Keratinocyte (primary cell): ENCODE data around the gene EIF3A.

Experiments used
- EZH2 ChIP-seq: IDR thresholded peaks from one replicate; pipeline ENCODE4 v1.6.1; 2012; ENCODE audit warnings: inconsistent platforms, mild to moderate bottlenecking, low read length, moderate library complexity
- TF ChIP-seq, protein P1 (sequence below), 3 experiments: IDR thresholded peaks in 1 of 3; conservative IDR thresholded peaks in 1 of 3; optimal IDR thresholded peaks in 1 of 3; 2 replicates in 2 of 3; 3 replicates in 1 of 3; pipeline versions ENCODE3 to v1.5.1; 2011; ENCODE audit warnings: low read length in 3 of 3, mild to moderate bottlenecking in 3 of 3, moderate library complexity in 2 of 3, control low read depth in 1 of 3, inconsistent platforms in 1 of 3; ENCODE audit not compliant: insufficient read depth in 2 of 3; ENCODE audit errors: extremely low read depth in 1 of 3

DNA sequence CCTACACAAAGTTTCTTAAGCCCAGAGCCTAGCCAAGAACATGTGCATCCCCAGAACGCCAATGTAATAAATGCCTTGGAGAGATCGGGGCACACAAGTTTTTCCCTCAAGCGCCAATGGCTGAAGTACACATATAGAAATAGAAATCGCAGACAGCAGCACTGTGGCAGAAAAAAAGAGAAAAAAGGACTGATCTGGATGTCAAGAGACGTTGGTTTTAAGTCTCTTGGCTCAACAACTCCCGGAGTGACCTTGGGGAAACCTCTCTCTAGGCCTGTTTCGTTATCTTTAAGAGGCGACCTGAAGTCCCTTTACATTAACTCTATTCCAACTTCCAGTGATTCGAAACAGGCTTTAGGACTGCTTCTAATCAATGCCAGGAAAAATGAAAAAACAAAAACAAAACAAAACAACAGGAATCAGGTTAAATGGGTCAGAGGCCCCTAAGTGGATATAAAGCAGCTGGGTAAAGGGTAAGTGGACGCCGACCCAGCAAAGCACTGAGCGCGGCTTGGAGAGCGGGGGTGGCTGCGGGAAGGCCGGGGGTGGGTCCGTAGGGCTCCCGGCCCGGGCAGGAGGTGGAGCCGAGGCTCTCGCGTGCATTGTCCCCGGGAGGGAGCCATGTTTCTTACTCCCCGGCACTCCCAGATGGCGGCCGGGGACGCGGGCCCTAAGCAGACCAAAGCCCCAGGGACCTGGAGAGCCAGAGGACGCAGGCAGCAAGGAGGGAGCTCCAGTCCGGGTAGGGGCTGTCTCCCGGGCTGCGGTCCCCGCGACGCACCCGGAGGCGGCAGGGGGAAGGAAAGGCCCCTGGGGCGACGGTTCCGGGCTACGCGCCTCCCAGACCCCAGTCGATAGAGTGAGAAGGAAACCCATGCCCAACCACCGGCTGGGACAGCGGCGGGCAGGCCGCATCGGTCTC is 757 bp downstream of the EIF3A start:
- TF ChIP-seq, protein P1, sequence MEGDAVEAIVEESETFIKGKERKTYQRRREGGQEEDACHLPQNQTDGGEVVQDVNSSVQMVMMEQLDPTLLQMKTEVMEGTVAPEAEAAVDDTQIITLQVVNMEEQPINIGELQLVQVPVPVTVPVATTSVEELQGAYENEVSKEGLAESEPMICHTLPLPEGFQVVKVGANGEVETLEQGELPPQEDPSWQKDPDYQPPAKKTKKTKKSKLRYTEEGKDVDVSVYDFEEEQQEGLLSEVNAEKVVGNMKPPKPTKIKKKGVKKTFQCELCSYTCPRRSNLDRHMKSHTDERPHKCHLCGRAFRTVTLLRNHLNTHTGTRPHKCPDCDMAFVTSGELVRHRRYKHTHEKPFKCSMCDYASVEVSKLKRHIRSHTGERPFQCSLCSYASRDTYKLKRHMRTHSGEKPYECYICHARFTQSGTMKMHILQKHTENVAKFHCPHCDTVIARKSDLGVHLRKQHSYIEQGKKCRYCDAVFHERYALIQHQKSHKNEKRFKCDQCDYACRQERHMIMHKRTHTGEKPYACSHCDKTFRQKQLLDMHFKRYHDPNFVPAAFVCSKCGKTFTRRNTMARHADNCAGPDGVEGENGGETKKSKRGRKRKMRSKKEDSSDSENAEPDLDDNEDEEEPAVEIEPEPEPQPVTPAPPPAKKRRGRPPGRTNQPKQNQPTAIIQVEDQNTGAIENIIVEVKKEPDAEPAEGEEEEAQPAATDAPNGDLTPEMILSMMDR (optimal IDR thresholded peaks at IDR 0.05 in 1 of 3, IDR thresholded peaks at IDR 0.05 in 1 of 3, conservative IDR thresholded peaks at IDR 0.05 in 1 of 3; ENCODE audit: extremely low read depth in 1 of 3, insufficient read depth in 2 of 3, low read length in 3 of 3): no peak
- no peak for TF ChIP-seq EZH2
